Panc1 (cell line): ENCODE results near the gene TMTC2.

ENCODE experiments used
- POLR2AphosphoS5 ChIP-seq: IDR thresholded peaks from 2 replicates; pipeline ENCODE4 v1.6.1; 2012; ENCODE audit warnings: mild to moderate bottlenecking, low read depth, low read length, moderate library complexity
- SIN3A ChIP-seq: IDR thresholded peaks from 2 replicates; pipeline ENCODE4 v1.6.1; 2012; ENCODE audit warnings: low read depth, mild to moderate bottlenecking, low read length, moderate library complexity, borderline replicate concordance; ENCODE audit not compliant: insufficient read depth
- TF ChIP-seq, protein P1 (sequence below): fragments of 450-650 bp; IDR thresholded peaks from 2 replicates; pipeline ENCODE4 v1.5.1; 2017; ENCODE audit warnings: mild to moderate bottlenecking
- TF ChIP-seq, protein P2 (sequence below), 2 experiments: IDR thresholded peaks; 2 replicates each; pipeline ENCODE4 v1.6.1; 2011 to 2012; ENCODE audit warnings: low read depth in 2 of 2, control low read depth in 1 of 2, low read length in 1 of 2, mild to moderate bottlenecking in 1 of 2, moderate library complexity in 1 of 2; ENCODE audit not compliant: insufficient read depth in 1 of 2

DNA sequence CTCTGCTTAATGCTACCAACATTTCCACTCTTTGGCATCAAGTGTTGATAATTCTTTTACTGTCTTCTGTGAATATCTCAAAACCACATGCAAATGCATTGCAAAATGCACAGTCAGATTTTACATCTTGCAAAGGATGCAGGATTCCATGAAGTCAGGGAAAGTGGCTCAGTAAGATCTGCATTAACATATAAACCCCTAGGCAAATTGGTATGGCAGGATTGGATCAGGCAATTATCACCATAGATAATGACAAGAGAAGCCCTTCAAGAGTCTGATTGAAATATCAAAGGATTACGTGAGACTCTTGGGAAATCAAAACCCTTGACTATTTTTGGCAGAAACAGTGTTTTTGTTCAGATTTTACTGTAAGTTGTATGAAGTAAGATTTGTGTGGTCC is 71.0 kb downstream of the TMTC2 start:
- TF ChIP-seq SIN3A: no peak
- TF ChIP-seq, protein P1, sequence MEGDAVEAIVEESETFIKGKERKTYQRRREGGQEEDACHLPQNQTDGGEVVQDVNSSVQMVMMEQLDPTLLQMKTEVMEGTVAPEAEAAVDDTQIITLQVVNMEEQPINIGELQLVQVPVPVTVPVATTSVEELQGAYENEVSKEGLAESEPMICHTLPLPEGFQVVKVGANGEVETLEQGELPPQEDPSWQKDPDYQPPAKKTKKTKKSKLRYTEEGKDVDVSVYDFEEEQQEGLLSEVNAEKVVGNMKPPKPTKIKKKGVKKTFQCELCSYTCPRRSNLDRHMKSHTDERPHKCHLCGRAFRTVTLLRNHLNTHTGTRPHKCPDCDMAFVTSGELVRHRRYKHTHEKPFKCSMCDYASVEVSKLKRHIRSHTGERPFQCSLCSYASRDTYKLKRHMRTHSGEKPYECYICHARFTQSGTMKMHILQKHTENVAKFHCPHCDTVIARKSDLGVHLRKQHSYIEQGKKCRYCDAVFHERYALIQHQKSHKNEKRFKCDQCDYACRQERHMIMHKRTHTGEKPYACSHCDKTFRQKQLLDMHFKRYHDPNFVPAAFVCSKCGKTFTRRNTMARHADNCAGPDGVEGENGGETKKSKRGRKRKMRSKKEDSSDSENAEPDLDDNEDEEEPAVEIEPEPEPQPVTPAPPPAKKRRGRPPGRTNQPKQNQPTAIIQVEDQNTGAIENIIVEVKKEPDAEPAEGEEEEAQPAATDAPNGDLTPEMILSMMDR: no peak
- no peak for TF ChIP-seq POLR2AphosphoS5
- TF ChIP-seq, protein P2, sequence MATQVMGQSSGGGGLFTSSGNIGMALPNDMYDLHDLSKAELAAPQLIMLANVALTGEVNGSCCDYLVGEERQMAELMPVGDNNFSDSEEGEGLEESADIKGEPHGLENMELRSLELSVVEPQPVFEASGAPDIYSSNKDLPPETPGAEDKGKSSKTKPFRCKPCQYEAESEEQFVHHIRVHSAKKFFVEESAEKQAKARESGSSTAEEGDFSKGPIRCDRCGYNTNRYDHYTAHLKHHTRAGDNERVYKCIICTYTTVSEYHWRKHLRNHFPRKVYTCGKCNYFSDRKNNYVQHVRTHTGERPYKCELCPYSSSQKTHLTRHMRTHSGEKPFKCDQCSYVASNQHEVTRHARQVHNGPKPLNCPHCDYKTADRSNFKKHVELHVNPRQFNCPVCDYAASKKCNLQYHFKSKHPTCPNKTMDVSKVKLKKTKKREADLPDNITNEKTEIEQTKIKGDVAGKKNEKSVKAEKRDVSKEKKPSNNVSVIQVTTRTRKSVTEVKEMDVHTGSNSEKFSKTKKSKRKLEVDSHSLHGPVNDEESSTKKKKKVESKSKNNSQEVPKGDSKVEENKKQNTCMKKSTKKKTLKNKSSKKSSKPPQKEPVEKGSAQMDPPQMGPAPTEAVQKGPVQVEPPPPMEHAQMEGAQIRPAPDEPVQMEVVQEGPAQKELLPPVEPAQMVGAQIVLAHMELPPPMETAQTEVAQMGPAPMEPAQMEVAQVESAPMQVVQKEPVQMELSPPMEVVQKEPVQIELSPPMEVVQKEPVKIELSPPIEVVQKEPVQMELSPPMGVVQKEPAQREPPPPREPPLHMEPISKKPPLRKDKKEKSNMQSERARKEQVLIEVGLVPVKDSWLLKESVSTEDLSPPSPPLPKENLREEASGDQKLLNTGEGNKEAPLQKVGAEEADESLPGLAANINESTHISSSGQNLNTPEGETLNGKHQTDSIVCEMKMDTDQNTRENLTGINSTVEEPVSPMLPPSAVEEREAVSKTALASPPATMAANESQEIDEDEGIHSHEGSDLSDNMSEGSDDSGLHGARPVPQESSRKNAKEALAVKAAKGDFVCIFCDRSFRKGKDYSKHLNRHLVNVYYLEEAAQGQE (IDR thresholded peaks at IDR 0.05; ENCODE audit: insufficient read depth in 1 of 2, low read depth in 2 of 2, low read length in 1 of 2): no peak
